AG10803 (cell line): ENCODE data around the gene SPAG6.

Experiments used
- DNase-seq: peaks from one replicate; pipeline ENCODE4 v3.0.0; 2010; ENCODE audit warnings: low read depth
- H3K4me3 ChIP-seq: 2 replicates; pipeline ENCODE4 v1.5.1; 2011; ENCODE audit warnings: mild to moderate bottlenecking, low read length, control low read depth
- CTCF ChIP-seq: conservative IDR thresholded peaks from 2 replicates; pipeline ENCODE4 v1.5.1; 2011; ENCODE audit warnings: mild to moderate bottlenecking, low read length, control low read depth, inconsistent platforms

The SPAG6 gene

GRCh38 chr10:22443175-22443901 lies 98.0 kb downstream of the SPAG6 start:
- no peak for TF ChIP-seq CTCF
- peak; percentile 63 for DNase-seq
- no peak overlapping the region for H3K4me3 ChIP-seq

- H3K4me3 ChIP-seq, result no peak overlapping the region
- no peak for TF ChIP-seq CTCF
- DNase-seq, result no peak
These were observed 99.0 kb downstream of the SPAG6 start for GRCh38 chr10:22444219-22444788.

GRCh38 chr10:22445495-22445894 lies 100.2 kb downstream of the SPAG6 start:
- no peak for TF ChIP-seq CTCF
- DNase-seq, result no peak

GRCh38 chr10:22447068-22447467 lies 101.8 kb downstream of the SPAG6 start:
- H3K4me3 ChIP-seq, result no peak overlapping the region
- DNase-seq, result no peak
- TF ChIP-seq CTCF, result no peak

More at GRCh38 chr10:22445495-22445894, 100.2 kb downstream of the SPAG6 start:
- no peak overlapping the region for H3K4me3 ChIP-seq

GRCh38 chr10:22451346-22451745 lies 106.0 kb downstream of the SPAG6 start:
- no peak for TF ChIP-seq CTCF
- no peak for DNase-seq
- H3K4me3 ChIP-seq, result no peak overlapping the region

- no peak overlapping the region for H3K4me3 ChIP-seq
- no peak for TF ChIP-seq CTCF
- no peak for DNase-seq
These were observed 108.0 kb downstream of the SPAG6 start for GRCh38 chr10:22453320-22453719.

GRCh38 chr10:22453948-22454591 lies 108.8 kb downstream of the SPAG6 start:
- no peak for TF ChIP-seq CTCF
- DNase-seq, result no peak
- H3K4me3 ChIP-seq, result no peak overlapping the region
